Suprapubic skin (tissue), 4 donors: ENCODE results near the gene EDA. TPM values are rescaled to one million over a fixed set of nuclear protein-coding genes. Genes with fewer than 3 reads are reported as not detected.

Experiments
- DNase-seq, 2 donors: peaks; one replicate each; pipeline ENCODE4 v3.0.0-alpha.2; 2019; ENCODE audit warnings: low spot score in 2 of 2
- H3K27ac ChIP-seq: fragments of 200-600 bp; sonication (generic); one replicate; pipeline ENCODE4 v1.5.1; 2019
- H3K27me3 ChIP-seq: fragments of 200-600 bp; sonication (generic); one replicate; pipeline ENCODE4 v1.5.1; 2019
- H3K36me3 ChIP-seq: fragments of 200-600 bp; sonication (generic); one replicate; pipeline ENCODE4 v1.5.1; 2019
- H3K4me1 ChIP-seq: fragments of 200-600 bp; sonication (generic); one replicate; pipeline ENCODE4 v1.5.1; 2019
- H3K4me3 ChIP-seq: fragments of 200-600 bp; sonication (generic); one replicate; pipeline ENCODE4 v1.5.1; 2019; ENCODE audit warnings: mild to moderate bottlenecking
- H3K9me3 ChIP-seq: fragments of 200-600 bp; sonication (generic); one replicate; pipeline ENCODE4 v1.5.1; 2019
- CTCF ChIP-seq, 2 donors: fragments of 200-600 bp in 1 of 2; fragments of 450-650 bp in 1 of 2; sonication (generic) in 1 of 2; IDR thresholded peaks; one replicate each; pipeline ENCODE4 v1.5.1; 2016 to 2019; ENCODE audit warnings: antibody characterized with exemption in 2 of 2, mild to moderate bottlenecking in 1 of 2, moderate library complexity in 1 of 2
- EP300 ChIP-seq: sonication (generic); formaldehyde crosslinking; IDR thresholded peaks from one replicate; pipeline ENCODE4 v1.6.1; 2017; ENCODE audit warnings: antibody characterized with exemption
- POLR2A ChIP-seq, 2 donors: fragments of 450-650 bp; IDR thresholded peaks; one replicate each; pipeline ENCODE4 v1.6.1; 2017; ENCODE audit warnings: antibody characterized with exemption in 2 of 2, mild to moderate bottlenecking in 2 of 2, moderate library complexity in 2 of 2
- POLR2AphosphoS5 ChIP-seq, 3 donors: sonication (generic); formaldehyde crosslinking; IDR thresholded peaks; one replicate each; pipeline ENCODE4 v1.6.1; 2017; ENCODE audit warnings: antibody characterized with exemption in 3 of 3
- WGBS: methylation state at CpG from one replicate; pipeline ENCODE4 v1.1.5; 2018; 5-methylcytosine and 5-hydroxymethylcytosine counted together
- total RNA-seq, 4 donors: library from RNA; depleted of rRNA; stranded (reverse); fragments of >200 nt; gene quantifications; one replicate each; pipeline ENCODE4 v1.1.0, GENCODE V29; 2016

The EDA gene
- total RNA-seq, 4 donors from 2014 or later: 5.6 to 10.9 (median 7.5) TPM

GRCh38 chrX:69759921-69760625, 144.2 kb downstream of the EDA start:
- H3K27ac ChIP-seq: no peak overlapping the region
- TF ChIP-seq POLR2AphosphoS5 (IDR thresholded peaks at IDR 0.05) (no peak), CTCF (IDR thresholded peaks at IDR 0.05) (no peak), POLR2A (IDR thresholded peaks at IDR 0.05) (no peak), EP300 (no peak)
- DNase-seq: no peak
- 35% methylated on average over 1 of the region's 1 CpG for WGBS
- no peaks in the 10 kb centered on the region for H3K27me3 ChIP-seq
- H3K4me1 ChIP-seq: no peaks in the 10 kb centered on the region
- no peaks in the 10 kb centered on the region for H3K9me3 ChIP-seq
- H3K4me3 ChIP-seq: no peak overlapping the region
- no peaks in the 10 kb centered on the region for H3K36me3 ChIP-seq

GRCh38 chrX:69761633-69762032, 145.7 kb downstream of the EDA start:
- no peaks in the 10 kb centered on the region for H3K4me1 ChIP-seq
- no peak overlapping the region for H3K4me3 ChIP-seq
- WGBS: 64% methylated on average over 3 of the region's 3 CpGs
- no peaks in the 10 kb centered on the region for H3K27me3 ChIP-seq
- TF ChIP-seq POLR2A (IDR thresholded peaks at IDR 0.05) (no peak), EP300 (no peak), CTCF (IDR thresholded peaks at IDR 0.05) (no peak), POLR2AphosphoS5 (IDR thresholded peaks at IDR 0.05) (no peak)
- H3K27ac ChIP-seq: no peak overlapping the region
- no peaks in the 10 kb centered on the region for H3K36me3 ChIP-seq
- DNase-seq: no peak
- no peaks in the 10 kb centered on the region for H3K9me3 ChIP-seq

- no peaks in the 10 kb centered on the region for H3K4me1 ChIP-seq
- H3K27me3 ChIP-seq: no peaks in the 10 kb centered on the region
- no peaks in the 10 kb centered on the region for H3K36me3 ChIP-seq
- no peak overlapping the region for H3K27ac ChIP-seq
- H3K4me3 ChIP-seq: no peak overlapping the region
- DNase-seq: no peak
- H3K9me3 ChIP-seq: no peaks in the 10 kb centered on the region
- TF ChIP-seq EP300 (no peak), CTCF (IDR thresholded peaks at IDR 0.05) (no peak), POLR2AphosphoS5 (IDR thresholded peaks at IDR 0.05) (no peak), POLR2A (IDR thresholded peaks at IDR 0.05) (no peak)
- 86% methylated on average over 3 of the region's 3 CpGs for WGBS
Measured at GRCh38 chrX:69762340-69762739, 146.4 kb downstream of the EDA start.

- H3K27ac ChIP-seq: no peak overlapping the region
- 77% methylated on average over 4 of the region's 4 CpGs for WGBS
Measured at GRCh38 chrX:69793260-69793935, 177.5 kb downstream of the EDA start.

More at GRCh38 chrX:69793260-69793935, 177.5 kb downstream of the EDA start:
- Histone ChIP-seq H3K4me1 (no peaks in the 10 kb centered on the region), H3K9me3 (no peaks in the 10 kb centered on the region), H3K36me3 (no peaks in the 10 kb centered on the region), H3K4me3 (no peak overlapping the region), H3K27me3 (no peaks in the 10 kb centered on the region)
- TF ChIP-seq EP300 (no peak), CTCF (IDR thresholded peaks at IDR 0.05) (no peak), POLR2AphosphoS5 (IDR thresholded peaks at IDR 0.05) (no peak)
- DNase-seq: no peak
